Kidney tubule cell (primary cell): ENCODE data around the gene STAM2.
"Not testable (repeated sequence)": the region's sequence is repeated elsewhere in the genome, so short reads cannot be mapped to it uniquely, and the experiment has no call there.

Source experiments
- DNase-seq: peaks from one replicate; pipeline ENCODE4 v3.0.0-alpha.2; 2018; ENCODE audit warnings: low spot score

The STAM2 gene

DNA sequence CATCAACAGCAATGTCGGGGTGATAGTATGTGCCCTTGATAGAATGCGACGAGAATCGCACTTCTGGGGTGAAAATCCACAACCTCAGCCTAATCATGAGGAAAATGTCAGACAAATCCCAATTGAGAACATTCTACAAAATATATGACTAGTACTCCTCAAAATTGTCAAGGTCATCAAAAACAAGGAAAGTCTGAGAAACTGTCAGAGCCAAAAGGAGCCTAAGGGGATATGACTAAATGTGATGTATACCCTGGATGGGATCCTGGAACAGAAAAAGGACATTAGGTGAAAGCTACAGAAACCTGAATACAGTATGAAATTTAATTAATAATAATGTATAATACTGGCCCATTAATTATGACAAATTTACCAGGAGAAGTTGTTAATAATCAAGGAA, 69.1 kb downstream of the STAM2 start:
- no peak for DNase-seq

GRCh38 chr2:152103271-152103670, 72.3 kb downstream of the STAM2 start:
- DNase-seq: no peak

GRCh38 chr2:152100961-152101360, 74.6 kb downstream of the STAM2 start:
- DNase-seq: no peak

GRCh38 chr2:152099367-152100050, 76.1 kb downstream of the STAM2 start:
- peak; percentile 28 for DNase-seq

- no peak for DNase-seq
Measured at GRCh38 chr2:152098496-152099366, 76.8 kb downstream of the STAM2 start, which contains the start of gene CACNB4. CACNB4 (minus strand) TSS chr2:152099044.

DNA sequence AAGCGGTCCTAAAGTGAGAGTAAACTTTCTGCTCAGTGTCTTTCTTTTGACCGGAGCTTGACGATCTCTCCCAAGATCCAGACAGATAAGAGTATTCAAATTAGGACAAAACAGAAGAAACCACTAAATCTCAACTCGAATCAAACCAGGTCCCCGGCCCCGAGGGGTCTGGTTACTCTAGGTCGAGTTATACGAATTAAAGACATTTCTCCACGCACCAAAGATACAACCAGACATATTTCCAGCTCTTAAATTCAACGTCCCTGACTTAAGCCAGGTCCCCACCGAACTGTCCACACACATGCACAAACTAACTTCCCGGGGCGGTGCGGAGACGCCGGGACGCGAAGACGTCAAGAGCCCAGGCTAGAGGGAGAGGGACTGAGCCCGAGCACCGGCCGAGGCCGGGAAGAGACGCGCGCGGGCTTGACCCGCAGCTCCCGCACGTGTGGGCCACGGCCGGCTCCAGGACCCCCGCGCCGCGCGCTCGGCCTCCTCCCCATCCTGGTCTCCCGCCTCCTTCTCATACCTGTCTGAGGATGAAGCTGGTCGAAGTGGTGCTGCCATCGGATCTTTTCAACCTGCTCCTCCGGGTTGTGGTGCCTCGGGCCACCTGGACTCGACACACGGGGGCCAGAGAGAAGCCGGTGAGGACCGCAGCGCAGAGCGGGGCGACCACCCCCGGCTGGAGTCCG, 77.6 kb downstream of the STAM2 start:
- DNase-seq: peak; percentile 19

- DNase-seq: peak; percentile 67
Measured at GRCh38 chr2:152097290-152097800, 78.2 kb downstream of the STAM2 start.

- DNase-seq: no peak
Measured at GRCh38 chr2:152095146-152095545, 80.4 kb downstream of the STAM2 start.

DNA sequence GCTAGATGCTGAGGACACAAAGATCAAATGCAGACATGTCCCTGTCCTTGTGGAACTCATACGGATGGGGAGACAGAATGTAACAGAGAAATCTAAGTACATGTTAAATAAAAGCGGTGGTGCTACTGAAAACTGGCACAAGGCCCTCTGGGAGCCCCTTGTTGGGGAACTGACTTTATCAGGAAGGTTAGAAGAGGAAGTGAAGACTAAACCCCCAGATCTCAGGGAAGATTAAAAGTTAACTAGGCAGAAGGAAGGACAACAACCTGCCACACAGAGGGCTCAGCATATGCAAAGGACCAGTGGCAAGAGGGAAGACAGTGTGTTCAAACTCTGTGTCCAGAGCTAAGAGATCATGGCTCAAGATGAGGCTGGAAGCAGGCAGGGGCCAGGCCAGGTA, 81.5 kb downstream of the STAM2 start:
- DNase-seq: no peak

- no peak for DNase-seq
Measured at GRCh38 chr2:152093464-152093863, 82.1 kb downstream of the STAM2 start.

DNA sequence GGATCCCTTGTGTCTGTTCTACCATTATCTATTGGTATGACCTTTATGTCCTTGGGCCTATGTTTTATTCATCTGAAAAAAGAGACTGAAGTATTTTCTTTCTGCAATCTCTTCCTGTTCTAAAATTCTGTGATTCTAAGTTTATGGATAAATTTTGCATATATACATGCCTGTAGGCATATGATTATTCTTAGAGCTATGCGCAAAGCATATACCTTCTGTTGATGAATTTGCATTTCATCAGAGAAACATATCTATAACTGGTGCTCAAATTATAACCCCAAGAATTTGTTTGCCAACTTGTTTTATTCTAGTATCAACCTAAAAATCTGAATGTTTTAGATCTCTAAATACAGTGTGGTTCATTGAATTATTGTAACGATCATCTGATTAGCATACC, 83.5 kb downstream of the STAM2 start:
- DNase-seq: no peak

DNA sequence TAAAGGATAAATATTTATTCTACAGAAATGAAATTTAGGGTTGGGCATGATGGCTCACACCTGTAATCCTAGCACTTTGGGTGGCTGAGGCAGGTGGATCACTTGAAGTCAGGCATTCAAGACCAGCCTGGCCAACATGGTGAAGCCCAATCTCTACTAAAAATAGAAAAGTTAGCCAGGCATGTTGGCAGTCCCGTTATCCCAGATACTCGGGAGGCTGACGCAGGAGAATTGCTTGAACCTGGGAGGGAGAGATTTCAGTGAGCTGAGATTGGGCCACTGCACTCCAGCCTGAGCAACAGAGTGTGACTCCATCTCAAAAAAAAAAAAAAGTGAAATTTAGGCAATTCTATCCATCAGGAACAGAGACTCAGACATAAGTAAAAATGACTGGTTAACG, 84.8 kb downstream of the STAM2 start:
- not testable (repeated sequence) for DNase-seq

GRCh38 chr2:152089238-152089637, 86.3 kb downstream of the STAM2 start:
- no peak for DNase-seq

GRCh38 chr2:152088006-152088405, 87.6 kb downstream of the STAM2 start:
- no peak for DNase-seq

- no peak for DNase-seq
Measured at GRCh38 chr2:152086231-152086630, 89.3 kb downstream of the STAM2 start.

- DNase-seq: no peak
Measured at GRCh38 chr2:152084076-152084475, 91.5 kb downstream of the STAM2 start.

- DNase-seq: no peak
Measured at GRCh38 chr2:152083202-152083875, 92.2 kb downstream of the STAM2 start.

- no peak for DNase-seq
Measured at GRCh38 chr2:152078662-152079061, 96.9 kb downstream of the STAM2 start.

DNA sequence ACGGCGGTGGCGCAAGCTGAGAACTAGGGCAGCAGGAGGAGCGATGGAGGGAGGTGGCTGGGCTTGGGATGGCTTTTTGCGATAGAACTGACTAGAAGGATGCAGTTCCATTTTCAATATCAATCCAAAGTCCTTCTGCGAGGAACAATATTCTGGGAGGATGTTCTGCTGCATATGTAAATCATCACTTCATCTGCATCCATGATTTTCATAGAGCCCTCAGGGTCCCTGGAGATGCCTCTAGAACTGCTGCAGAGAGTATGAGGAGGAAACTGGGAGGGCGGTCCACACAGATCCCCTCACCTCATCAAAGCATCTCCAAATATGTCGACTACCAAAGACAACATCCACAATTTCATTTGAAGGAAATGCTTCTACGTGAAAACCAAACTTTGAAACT, 97.5 kb downstream of the STAM2 start:
- no peak for DNase-seq

DNA sequence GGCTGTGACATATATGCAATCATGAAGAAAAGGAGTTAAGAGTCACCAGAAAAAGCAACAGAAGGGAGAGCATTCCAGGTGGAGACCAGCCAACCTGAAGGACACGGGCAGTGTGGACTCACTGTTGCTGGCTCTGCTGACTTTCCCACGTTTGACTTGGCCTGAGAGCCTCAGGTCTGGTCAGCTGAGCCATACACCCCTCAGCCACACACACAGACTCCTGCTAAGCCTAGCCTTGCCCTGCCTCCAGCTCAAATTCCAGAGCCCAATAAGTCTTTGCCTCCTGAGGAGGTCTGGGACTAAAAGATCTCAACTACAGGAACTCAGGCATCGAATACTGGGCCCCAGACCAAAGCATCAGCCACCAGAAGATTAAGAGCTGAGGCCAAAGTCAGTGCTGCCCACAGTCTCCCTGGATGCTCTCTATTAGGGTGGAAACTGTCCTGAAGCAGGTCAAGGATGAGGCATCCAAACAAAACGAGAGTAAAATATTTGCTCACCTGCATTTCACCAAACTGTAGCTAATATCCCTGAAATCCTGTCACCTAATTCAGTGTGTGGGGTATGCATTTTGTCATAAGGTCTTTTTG, 100.0 kb downstream of the STAM2 start:
- DNase-seq: no peak

DNA sequence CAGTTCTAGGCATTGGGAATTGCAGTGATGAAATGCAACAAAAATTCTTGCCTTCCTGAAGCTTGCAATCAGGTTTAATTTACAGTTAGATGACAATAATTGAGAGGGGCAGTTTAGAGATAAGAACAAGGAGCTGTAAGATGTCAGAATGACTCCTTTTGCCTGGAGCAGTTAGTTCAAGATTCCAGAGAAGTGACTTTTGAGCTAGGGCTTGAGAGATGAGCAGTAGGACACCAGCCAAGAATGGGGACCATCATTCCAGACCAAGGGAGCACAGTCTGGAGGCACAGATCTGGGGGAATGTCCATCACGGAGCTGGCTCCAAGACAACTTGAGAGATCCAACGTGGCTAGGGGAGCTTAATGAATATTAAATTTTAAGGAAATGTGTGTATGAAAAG, 103.6 kb downstream of the STAM2 start:
- no peak for DNase-seq

- no peak for DNase-seq
Measured at GRCh38 chr2:152071518-152071917, 104.0 kb downstream of the STAM2 start.
